GM19193 (cell line): ENCODE measurements around the gene ASCL3.

Experiments
- POLR2A ChIP-seq: IDR thresholded peaks from 4 replicates; pipeline ENCODE4 v1.6.1; 2011; ENCODE audit not compliant: insufficient read depth, insufficient read length; ENCODE audit errors: extremely low read depth

Gene ASCL3

DNA sequence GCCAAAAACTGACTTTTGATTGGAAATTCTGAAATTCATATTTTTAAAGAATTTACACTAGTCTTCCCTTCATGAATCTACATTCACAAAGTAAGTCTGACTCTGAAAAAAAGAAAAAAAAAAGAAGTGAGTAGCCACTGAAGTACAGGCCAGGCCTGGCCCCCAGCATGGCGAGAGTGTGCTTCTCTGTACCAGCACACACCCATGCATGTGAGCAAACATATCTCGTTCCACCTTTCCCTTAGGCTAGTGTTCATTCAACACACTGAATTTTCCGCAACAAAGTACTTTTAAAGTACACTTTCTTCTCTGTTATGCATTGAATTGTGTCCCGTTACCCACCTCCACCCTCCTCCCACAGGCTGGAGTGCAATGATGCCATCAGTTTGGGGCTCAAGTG is 14.6 kb downstream of the ASCL3 start:
- no peak for TF ChIP-seq POLR2A

DNA sequence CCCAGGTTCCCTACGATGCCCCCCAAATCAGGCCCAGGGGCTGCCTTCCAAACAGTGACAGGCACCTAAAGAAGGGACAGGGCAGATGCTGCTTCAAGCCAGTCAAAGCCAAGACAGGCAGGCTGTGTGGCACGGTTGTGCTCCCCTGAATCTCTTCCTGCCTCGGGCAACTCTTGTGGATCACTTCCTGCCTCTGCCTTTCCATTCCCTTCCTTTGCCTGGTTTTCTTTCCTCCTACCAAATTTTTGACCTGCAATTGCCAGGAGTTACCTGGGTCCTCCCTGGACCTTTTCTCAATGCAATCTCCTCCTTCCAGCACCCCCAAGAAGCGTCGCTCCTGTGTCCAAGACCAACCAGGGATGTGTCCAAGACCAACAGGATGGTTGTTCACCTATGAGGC is 15.6 kb downstream of the ASCL3 start:
- no peak for TF ChIP-seq POLR2A

DNA sequence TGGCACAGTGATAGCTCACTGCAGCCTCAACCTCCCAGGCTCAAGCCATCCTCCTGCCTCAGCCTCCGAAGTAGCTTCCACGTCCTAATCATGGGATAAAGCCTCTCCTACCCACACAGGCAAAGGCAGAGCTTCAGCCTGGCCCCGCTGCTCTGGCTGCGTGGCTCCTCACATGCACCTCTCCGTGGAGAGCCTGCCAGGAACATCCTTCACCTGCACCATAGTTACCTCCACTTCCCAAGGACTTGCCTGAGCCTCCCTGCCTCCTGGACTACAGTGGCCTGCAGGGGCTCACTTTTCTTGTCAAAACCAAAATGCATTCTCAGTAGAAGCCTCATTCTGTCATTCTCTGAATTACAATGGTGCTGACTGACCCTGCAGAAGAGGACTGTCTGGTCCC is 16.6 kb downstream of the ASCL3 start:
- TF ChIP-seq POLR2A: no peak

DNA sequence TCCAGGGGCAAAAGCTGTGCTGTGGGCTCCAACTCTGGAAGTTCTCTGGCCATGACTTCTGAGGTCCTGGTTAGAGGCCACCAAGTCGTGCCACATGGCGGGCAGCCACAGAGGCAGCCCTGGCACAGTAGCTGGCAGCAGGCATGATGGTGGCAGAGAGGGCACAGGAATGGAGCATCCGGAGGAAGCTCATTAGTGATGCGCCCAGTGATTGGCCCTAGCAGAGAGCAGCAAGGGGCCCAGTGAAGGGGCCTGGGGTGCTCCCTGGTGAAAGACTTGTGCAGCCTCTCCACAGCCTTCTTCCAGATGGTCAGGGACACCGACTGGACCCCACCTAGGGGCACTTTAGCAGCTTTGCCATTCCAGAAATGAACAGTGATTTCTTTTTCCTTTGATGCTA is 17.1 kb downstream of the ASCL3 start:
- TF ChIP-seq POLR2A: no peak

DNA sequence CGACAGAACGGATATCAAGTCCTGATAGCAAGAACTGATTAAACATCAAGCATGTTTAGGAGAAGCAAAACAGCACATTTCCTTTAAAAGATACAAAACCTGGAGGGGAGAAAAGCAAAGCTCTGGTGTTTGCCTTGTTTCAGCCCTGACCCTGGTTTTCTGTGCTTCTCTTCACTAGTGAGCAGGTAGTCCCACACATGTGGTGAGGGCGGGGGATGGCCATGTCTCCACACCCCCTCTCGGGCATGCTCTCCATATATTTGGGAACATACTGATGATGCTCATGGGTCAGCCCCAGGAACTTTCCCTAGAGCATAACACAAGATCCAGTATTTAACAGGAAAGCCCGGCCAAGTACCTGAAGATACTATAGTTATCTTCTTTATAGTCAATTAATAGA is 20.1 kb downstream of the ASCL3 start:
- TF ChIP-seq POLR2A: no peak

GRCh38 chr11:8917157-8917825 is 25.5 kb downstream of the ASCL3 start:
- no peak for TF ChIP-seq POLR2A

DNA sequence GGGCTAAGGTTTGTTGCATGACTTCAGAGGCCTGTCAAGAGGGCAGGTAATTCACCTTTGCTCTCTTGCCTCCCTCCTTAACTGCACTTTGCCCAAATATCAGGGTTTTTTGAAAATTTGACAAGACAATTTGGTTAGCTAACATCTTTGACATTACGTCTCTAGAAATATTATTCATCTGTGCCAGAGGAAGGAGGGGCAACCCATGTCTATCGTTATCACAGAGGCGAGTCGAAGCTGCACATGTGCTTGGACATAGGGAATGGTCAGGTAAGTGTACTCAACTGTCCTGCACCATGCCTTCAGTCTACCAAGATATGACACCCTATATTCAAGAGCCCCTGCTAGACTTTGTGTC is 28.2 kb downstream of the ASCL3 start:
- TF ChIP-seq POLR2A: no peak

GRCh38 chr11:8913961-8914660 is 28.7 kb downstream of the ASCL3 start:
- TF ChIP-seq POLR2A: no peak

GRCh38 chr11:8911029-8911823 is 31.6 kb downstream of the ASCL3 start, which contains the start of gene AKIP1:
Gene AKIP1 (plus strand): TSS chr11:8911189. CDS start chr11:8911450, 261 bp downstream.
- peak; percentile 78 for TF ChIP-seq POLR2A

GRCh38 chr11:8910649-8911026 is 32.2 kb downstream of the ASCL3 start:
- TF ChIP-seq POLR2A: no peak

DNA sequence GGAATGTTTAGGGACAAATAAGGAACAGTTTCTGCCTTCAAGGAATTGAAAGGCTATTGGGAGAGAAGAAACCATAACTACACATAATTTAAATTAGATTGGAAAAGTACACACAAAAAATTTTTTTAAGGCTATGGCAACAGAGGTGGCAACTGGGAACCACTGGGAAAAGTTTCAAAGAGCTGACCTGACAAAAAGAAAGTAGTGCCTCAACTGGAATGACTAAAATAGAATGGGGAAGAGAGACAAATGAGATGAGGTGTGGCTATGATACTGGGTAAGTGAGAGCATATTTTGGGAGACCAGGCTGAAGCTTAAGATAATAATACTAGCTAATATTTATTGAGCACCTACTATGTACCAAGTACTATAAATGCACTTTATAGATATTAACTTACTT is 34.7 kb downstream of the ASCL3 start:
- no peak for TF ChIP-seq POLR2A

GRCh38 chr11:8907116-8907515 is 35.7 kb downstream of the ASCL3 start:
- TF ChIP-seq POLR2A: no peak

GRCh38 chr11:8905528-8906165 is 37.2 kb downstream of the ASCL3 start:
- TF ChIP-seq POLR2A: no peak

DNA sequence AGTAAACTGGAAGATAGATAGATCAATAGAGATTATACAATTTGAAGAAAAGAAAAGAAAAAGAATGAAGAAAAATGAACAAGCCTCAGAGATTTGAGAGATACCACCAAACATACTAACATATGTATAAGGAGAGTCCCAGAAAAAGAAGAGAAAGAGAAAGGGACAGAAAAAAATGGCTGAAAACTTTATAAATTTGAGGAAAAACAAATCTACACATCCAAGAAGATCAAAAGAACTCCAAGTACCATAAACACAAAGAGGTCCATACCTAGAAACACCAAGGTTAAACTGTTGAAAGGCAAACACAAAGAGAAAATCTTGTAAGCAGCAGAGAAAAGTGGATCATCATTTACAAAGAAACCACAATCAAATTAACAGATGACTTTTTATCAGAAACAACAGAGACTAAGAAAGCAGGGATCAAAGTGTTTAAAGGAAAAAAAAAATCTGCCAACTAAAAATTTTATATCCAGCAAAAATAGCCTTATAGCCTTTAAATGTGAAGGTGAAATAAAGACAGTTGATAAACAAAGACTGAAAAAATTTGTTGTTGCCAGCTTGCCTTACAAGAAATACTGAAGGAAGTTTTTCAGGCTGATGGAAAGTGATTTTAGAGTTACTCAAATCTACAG is 43.6 kb downstream of the ASCL3 start:
- no peak for TF ChIP-seq POLR2A
